ENCODE data around the gene SH2D1A.

DNA sequence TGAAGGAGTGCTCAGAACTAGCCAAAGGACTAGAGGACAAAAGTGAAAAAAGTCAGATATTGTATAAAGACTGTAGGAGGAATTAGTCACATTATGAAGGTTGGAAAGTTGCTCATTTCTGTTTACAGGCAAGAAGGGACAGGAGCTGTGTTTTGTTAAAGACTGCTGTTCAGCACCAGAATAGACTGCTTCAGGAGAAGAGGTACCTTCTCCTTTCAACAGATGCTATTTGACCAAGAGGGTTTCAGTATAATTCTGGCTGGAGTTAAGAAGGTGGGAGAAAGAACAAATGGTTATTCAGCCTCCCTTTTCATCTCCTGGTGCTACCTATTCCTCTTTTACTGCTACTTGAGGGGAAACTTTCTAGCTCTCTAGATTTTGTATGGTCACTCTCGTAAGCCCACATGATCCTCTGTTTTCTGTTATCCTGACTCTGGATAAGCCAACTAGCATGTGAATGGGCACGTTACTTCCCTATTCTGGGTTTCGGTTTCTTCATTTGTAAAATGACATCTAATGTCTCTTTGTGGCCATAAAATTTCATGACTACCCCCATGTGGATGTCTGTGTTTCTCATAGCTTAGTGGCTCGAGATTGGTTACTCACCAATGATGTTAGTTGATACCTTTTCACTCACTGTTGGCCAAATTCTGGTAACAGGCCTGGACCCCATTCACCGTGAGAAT, 68.9 kb downstream of the SH2D1A start:
- TF ChIP-seq, protein P1, sequence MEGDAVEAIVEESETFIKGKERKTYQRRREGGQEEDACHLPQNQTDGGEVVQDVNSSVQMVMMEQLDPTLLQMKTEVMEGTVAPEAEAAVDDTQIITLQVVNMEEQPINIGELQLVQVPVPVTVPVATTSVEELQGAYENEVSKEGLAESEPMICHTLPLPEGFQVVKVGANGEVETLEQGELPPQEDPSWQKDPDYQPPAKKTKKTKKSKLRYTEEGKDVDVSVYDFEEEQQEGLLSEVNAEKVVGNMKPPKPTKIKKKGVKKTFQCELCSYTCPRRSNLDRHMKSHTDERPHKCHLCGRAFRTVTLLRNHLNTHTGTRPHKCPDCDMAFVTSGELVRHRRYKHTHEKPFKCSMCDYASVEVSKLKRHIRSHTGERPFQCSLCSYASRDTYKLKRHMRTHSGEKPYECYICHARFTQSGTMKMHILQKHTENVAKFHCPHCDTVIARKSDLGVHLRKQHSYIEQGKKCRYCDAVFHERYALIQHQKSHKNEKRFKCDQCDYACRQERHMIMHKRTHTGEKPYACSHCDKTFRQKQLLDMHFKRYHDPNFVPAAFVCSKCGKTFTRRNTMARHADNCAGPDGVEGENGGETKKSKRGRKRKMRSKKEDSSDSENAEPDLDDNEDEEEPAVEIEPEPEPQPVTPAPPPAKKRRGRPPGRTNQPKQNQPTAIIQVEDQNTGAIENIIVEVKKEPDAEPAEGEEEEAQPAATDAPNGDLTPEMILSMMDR (conservative IDR thresholded peaks at IDR 0.05; ENCODE audit: low read depth, low read length) = no peak
- TF ChIP-seq MAFK (IDR thresholded peaks at IDR 0.05; ENCODE audit: low read depth, low read length) (no peak), MAZ (IDR thresholded peaks at IDR 0.05; ENCODE audit: borderline replicate concordance, low read depth, low read length) (no peak), MXI1 (IDR thresholded peaks at IDR 0.05; ENCODE audit: borderline replicate concordance, low read depth, low read length) (no peak)
- TF ChIP-seq, protein P2, sequence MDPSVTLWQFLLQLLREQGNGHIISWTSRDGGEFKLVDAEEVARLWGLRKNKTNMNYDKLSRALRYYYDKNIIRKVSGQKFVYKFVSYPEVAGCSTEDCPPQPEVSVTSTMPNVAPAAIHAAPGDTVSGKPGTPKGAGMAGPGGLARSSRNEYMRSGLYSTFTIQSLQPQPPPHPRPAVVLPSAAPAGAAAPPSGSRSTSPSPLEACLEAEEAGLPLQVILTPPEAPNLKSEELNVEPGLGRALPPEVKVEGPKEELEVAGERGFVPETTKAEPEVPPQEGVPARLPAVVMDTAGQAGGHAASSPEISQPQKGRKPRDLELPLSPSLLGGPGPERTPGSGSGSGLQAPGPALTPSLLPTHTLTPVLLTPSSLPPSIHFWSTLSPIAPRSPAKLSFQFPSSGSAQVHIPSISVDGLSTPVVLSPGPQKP (IDR thresholded peaks at IDR 0.05; ENCODE audit: borderline replicate concordance, low read depth, low read length) = no peak
